HEK293 (cell line): ENCODE data around the gene ZBTB44.

Source experiments
- CTCF ChIP-seq: fragments of 450-650 bp; formaldehyde crosslinking; IDR thresholded peaks from 2 replicates; pipeline ENCODE4 v1.5.1; 2016; ENCODE audit warnings: missing biosample characterization, missing genetic modification characterization
- MZF1 ChIP-seq: fragments of 450-650 bp; formaldehyde crosslinking; IDR thresholded peaks from 2 replicates; pipeline ENCODE4 v1.5.1; 2017; ENCODE audit warnings: missing biosample characterization, missing genetic modification characterization, borderline replicate concordance
- PBX3 ChIP-seq: sonication (generic); formaldehyde crosslinking; IDR thresholded peaks from 2 replicates; pipeline ENCODE4 v1.8.1; 2022; ENCODE audit warnings: mild to moderate bottlenecking, moderate library complexity, missing genetic modification reagents
- ZNF121 ChIP-seq: fragments of 450-650 bp; formaldehyde crosslinking; IDR thresholded peaks from 2 replicates; pipeline ENCODE4 v1.5.1; 2016; ENCODE audit warnings: missing biosample characterization, missing genetic modification characterization
- ZSCAN30 ChIP-seq: fragments of 450-650 bp; IDR thresholded peaks from 2 replicates; pipeline ENCODE4 v1.5.1; 2018; ENCODE audit warnings: missing biosample characterization, mild to moderate bottlenecking, missing genetic modification characterization, moderate library complexity

- no peak for TF ChIP-seq ZSCAN30
- TF ChIP-seq ZNF121 (tag by site-specific recombination): no peak
- no peak for TF ChIP-seq MZF1 (tag by site-specific recombination)
- no peak for TF ChIP-seq PBX3 (CRISPR knock-in tag)
- no peak for TF ChIP-seq CTCF (tag by site-specific recombination)
These were observed 102.8 kb downstream of the ZBTB44 start for GRCh38 chr11:130211781-130212401.
